ENCODE data around the gene MDM2.
"Not testable (repeated sequence)": the region's sequence is repeated elsewhere in the genome, so short reads cannot be mapped to it uniquely, and the experiment has no call there.

Gene MDM2

GRCh38 chr12:68827895-68828671 is 20.1 kb downstream of the MDM2 start:
- no peak for DNase-seq

- DNase-seq: no peak
Observed at GRCh38 chr12:68828672-68829068, 20.7 kb downstream of the MDM2 start.

- no peak for DNase-seq
Observed at GRCh38 chr12:68831272-68831671, 23.3 kb downstream of the MDM2 start.

- no peak for DNase-seq
Observed at GRCh38 chr12:68831751-68832503, 23.9 kb downstream of the MDM2 start.

DNA sequence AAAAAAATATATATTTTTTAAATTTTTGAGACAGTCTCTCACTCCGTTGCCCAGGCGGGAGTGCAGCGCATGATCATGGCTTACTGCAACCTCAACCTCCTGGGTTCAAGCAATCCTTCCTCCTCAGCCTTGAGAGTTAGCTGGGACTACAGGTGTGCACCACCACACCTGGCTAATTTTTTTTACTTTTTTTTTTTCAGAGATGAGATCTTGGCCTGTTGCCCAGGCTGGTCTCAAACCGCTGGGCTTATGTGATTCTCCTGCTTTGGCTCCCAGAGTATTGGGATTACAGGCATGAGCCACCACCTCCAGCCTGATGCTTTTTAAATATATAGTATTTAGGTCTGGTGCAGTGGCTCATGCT is 24.5 kb downstream of the MDM2 start:
- DNase-seq: no peak

GRCh38 chr12:68833508-68833907 is 25.5 kb downstream of the MDM2 start:
- DNase-seq: no peak

DNA sequence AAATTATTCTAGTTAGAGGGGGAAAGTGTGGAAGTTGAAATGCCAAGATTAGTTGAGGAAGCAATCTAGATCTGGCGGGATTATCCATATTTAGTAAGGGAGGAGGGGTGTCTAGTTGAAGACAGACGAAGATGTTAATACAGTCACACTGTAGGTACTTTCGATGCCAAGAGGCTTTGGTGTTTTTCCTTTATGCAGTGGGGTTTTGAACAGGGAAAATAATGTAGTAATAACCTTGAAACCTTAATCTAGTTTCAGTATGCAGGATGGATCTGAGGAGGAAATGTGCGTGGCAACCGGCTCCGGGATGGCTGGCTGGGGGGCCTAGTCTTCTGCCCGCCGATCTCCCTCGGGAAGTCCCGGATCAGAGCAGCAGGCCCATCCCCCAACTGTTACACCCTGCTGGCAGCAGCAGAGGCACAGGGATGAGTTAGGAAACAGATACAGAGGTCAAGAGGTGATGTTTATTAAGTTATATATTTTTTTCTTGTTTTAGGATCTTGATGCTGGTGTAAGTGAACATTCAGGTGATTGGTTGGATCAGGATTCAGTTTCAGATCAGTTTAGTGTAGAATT is 27.4 kb downstream of the MDM2 start:
- no peak for DNase-seq

DNA sequence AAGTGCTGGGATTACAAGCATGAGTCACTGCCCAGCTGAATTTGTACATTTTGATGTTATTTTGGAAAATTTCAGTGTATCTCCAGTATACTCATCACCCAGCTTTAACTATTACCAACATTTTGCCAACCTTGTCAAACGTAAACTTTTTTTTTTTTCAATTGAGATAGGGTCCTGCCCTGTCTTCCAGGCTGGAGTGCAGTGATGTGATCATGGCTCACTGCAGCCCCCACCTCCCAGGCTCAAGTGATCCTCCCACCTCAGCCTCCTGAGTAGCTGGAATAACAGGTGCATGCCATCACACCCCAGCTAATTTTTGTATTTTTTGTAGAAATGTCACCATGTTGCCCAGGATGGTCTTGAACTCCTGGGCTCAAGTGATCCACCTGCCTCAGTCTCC is 29.2 kb downstream of the MDM2 start:
- DNase-seq: no peak

DNA sequence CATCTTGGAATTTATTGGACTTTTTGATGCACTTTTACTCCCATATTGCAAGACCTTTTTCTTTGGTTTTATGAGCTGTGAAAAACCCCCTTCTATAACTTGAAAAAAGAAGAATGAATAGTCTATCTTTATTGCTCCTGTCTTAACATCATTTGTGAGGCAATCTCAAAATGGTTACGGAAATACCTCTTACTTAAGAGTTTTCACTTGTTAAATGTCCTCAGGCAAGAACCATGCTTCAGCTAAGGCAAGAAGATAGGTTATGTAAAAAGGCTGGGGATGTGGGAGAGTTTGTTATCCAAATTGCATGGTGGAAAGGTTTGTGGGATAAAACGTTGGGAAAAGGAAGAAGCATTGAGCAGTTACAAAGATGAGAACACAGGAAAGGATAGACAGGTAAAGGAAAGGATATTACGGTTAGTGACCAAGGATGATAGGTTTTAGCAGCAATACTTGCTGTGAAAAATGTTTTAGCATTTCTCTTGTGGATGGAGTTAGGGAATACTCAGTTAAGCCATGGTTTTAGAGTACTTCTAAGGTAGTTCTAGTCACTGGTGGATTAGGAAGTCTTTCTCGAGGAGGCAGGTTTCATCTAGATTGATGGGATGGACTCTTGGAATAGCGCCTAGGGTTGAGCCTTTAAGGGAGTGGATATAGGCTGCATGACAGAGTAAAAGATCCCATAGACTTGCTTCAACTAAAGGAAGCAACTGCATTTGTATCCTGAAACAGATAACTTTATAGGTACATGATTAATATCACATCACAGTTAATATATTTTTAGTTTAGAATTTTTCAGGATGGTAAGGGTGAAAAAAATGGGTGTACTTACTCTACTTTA is 30.3 kb downstream of the MDM2 start:
- DNase-seq: no peak

DNA sequence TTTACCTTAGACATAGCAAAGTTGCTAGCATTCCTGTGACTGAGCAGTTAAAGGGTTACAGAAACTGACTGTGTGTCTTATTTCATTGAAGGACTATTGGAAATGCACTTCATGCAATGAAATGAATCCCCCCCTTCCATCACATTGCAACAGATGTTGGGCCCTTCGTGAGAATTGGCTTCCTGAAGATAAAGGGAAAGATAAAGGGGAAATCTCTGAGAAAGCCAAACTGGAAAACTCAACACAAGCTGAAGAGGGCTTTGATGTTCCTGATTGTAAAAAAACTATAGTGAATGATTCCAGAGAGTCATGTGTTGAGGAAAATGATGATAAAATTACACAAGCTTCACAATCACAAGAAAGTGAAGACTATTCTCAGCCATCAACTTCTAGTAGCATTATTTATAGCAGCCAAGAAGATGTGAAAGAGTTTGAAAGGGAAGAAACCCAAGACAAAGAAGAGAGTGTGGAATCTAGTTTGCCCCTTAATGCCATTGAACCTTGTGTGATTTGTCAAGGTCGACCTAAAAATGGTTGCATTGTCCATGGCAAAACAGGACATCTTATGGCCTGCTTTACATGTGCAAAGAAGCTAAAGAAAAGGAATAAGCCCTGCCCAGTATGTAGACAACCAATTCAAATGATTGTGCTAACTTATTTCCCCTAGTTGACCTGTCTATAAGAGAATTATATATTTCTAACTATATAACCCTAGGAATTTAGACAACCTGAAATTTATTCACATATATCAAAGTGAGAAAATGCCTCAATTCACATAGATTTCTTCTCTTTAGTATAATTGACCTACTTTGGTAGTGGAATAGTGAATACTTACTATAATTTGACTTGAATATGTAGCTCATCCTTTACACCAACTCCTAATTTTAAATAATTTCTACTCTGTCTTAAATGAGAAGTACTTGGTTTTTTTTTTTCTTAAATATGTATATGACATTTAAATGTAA is 31.5 kb downstream of the MDM2 start:
- no peak for DNase-seq

GRCh38 chr12:68841175-68841574 is 33.2 kb downstream of the MDM2 start:
- DNase-seq: not testable (repeated sequence)

DNA sequence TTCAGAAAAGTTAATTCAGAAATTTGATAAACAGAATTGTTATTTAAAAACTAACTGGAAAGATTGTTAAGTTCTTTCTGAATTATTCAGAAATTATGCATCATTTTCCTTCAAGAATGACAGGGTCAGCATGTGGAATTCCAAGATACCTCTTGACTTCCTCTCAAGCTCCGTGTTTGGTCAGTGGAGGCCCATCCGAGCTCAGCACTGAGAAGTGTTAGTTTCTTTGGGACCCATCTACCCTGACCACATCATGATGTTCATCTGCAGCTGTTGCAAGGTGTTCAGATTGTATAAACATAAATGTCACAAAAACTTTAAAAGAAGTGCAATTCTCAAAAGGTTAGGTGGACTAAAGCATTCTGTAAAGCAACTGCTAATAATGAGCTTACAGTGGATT is 33.7 kb downstream of the MDM2 start:
- no peak for DNase-seq

- no peak for DNase-seq
Observed at GRCh38 chr12:68842123-68842522, 34.1 kb downstream of the MDM2 start.

DNA sequence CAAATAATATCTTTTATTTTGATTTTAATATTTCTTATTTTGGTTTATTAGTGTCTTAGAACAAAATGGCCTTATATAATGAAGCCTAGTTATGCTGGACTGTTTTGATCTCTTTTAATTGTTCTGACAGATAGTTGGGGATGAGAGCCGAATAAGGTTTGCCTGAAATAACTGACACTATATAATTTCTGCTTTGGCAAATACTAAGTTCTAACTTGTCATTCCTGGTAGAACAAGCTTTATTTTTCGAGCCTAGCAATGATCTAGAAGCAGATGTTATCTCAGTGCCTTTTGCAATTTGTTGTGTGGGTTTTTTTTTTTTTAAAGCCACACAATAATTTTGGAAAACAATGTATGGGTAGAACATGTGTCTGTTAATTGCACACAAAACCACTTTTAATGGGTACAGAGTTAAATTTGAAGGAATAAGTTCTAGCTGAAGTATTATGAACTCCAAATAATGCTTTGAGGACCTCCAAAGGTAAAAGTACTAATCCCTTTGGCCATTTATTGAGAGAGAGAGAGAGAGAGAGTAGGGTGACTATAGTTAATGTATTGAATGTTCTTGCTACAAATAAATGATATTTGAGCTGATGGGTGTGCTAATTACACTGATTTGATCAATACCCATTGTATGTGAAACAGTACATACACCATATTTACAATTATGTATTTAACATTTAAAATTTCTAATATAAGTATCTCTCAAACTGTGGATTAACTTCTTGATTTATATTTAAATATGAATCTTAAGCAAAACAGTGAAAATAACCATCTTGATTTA is 35.0 kb downstream of the MDM2 start:
- no peak for DNase-seq

DNA sequence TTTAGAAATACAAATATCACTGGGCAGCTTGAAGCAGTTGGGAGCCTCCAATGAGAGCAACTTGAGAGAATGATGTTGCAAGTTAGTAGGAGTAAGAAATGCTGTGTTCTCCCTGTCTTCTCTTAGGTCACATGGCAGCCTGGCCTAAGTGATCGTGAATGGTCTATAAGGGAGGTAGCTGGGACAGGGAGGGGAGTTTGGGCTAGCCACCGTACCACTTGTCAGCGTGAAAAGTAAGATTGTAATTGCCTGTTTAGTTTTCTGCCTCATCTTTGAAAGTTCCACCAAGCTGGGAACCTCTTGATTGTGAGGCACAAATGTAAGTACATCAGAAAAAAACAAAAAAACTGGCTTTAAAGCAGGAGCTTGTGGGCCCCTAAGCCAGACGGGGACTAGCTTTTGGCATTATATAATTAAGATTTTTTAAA is 36.4 kb downstream of the MDM2 start:
- no peak for DNase-seq

DNA sequence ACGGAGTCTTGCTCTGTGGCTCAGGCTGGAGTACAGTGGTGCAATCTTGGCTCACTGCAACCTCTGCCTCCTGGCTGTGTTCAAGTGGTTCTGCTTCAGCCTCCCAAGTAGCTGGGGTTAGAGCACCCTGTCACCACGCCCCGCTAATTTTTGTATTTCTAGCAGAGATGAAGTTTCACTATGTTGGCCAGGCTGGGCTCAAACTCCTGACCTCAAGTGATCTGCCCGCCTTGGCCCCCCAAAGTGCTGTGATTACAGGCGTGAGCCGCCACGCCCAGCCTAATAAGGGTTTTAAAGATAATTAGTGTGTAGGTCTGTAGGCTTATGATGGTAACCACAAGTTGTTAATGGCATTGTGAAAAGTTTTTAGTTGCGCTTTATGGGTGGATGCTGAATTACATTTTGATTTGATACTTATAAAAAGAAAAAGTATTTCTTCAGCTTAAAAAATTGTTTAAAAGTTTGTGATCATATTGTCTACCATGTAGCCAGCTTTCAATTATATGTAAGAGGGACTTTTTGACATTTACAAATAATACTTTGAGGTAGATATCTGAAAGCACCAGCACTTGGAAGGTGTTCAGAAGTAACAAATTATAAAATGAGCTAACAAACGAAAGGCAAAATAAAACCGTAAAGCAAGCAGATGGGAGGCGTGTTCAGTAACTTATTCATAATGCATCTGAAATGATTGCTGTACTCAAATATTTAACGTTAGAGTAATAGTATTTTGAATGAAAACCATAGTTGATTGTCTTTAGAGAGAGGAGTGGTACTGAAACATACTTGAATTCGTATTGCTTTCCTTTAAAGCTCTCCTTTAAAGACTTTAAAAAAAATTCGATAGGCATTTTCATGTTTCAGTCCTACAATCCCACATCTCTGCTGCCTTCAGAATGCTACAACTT is 37.1 kb downstream of the MDM2 start:
- no peak for DNase-seq

DNA sequence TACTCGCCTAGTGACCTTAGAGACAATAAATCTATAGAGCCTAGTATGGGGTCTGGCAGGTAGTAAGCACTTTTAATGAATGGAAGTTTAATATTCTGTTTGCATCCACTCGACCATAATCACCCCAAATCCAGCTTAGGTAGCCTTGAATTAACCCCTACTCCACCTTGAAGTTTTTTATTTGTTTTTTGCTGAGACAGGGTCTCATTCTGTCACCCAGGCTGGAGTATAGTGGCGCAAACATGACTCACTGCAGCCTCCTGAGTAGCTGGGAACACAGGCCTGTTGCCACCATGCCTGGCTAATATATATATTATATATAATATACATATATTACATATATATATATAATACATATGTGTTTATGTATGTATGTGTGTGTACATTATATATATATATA is 38.8 kb downstream of the MDM2 start:
- no peak for DNase-seq

DNA sequence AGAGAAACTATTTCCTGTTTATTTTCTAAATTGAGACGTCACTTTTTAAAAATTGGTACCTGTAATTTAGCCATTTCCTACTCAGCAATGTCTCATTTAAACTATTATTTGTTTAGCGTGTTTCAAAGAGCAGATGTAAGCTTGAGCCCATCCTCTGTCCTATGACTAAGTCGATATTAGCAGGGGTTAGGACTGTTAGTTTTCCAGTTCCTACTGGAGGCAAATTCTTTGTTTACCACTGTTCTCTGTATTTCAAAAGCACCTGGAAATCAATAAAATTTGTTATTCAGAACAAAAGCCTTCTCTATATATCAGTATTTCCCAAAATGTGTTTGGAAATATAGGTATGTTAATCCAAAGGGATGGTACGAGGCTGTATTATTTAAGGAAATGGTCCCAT is 42.4 kb downstream of the MDM2 start:
- DNase-seq: no peak

DNA sequence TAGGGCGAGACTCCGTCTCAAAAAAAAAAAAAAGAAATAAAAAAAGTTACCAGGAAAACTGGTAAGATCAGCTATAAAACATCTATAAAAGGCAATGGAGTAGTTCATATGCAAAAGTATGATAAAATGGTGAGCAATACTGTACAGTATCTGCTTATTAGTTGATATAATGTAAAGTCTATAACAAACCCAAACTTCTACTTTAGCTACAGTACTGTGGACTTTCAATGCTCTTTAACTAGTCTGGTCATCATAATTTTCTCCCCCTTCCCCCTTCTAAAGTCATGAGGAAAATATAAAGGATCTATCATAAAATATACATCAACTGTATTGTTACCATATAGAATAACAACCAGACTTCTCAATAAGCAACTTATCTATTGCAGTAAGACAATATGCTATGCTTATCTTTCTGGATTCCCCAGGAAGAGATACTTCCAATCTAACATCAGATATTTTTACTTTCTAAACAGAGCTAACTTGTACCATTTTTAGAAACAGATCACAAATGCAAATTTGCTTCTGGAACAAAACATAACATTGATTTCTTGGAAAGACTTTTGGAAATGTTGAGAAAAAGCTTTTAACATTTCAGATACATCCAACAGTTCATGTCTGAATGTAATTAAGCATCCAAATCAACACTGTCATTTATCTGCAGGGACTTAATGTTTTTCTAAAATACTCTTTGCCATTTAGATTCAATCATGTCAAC is 43.8 kb downstream of the MDM2 start:
- DNase-seq: no peak
